Measurements from ENCODE around the gene BSCL2.

- TF ChIP-seq CTCF (IDR thresholded peaks at IDR 0.05) (no peak), ZNF512 (CRISPR knock-in tag; IDR thresholded peaks at IDR 0.05; ENCODE audit: borderline replicate concordance) (no peak), KAT7 (CRISPR knock-in tag; IDR thresholded peaks at IDR 0.05; ENCODE audit: borderline replicate concordance) (no peak), CBFB (CRISPR knock-in tag; IDR thresholded peaks at IDR 0.05; ENCODE audit: low read depth) (no peak), NR3C1 (CRISPR knock-in tag; conservative IDR thresholded peaks at IDR 0.05; ENCODE audit: low read depth) (no peak), RELA (CRISPR knock-in tag; IDR thresholded peaks at IDR 0.05; ENCODE audit: borderline replicate concordance) (no peak), ETV6 (CRISPR knock-in tag; IDR thresholded peaks at IDR 0.05) (no peak), CREB1 (CRISPR knock-in tag; IDR thresholded peaks at IDR 0.05) (no peak), ZNF532 (CRISPR knock-in tag; IDR thresholded peaks at IDR 0.05; ENCODE audit: borderline replicate concordance) (no peak), TEAD1 (CRISPR knock-in tag; IDR thresholded peaks at IDR 0.05) (no peak), OVOL2 (CRISPR knock-in tag; IDR thresholded peaks at IDR 0.05; ENCODE audit: borderline replicate concordance) (no peak), USF2 (CRISPR knock-in tag; IDR thresholded peaks at IDR 0.05) (no peak), USF1 (CRISPR knock-in tag; IDR thresholded peaks at IDR 0.05) (no peak), ZNF138 (CRISPR knock-in tag; conservative IDR thresholded peaks at IDR 0.05) (no peak)
Observed at GRCh38 chr11:62706850-62707247, 375 bp downstream of the BSCL2 start.
